Endothelial cell (in vitro differentiated cells): ENCODE measurements around the gene S100A16. TPM values are rescaled to one million over a fixed set of nuclear protein-coding genes. Genes with fewer than 3 reads are reported as not detected.

Source experiments
- DNase-seq: peaks from one replicate; pipeline ENCODE4 v3.0.0; 2021; ENCODE audit warnings: low spot score
- H3K27ac Mint-ChIP-seq: one replicate; pipeline ENCODE4 v1.8.0; 2021; ENCODE audit warnings: mixed read lengths, inconsistent platforms; ENCODE audit not compliant: unreplicated experiment
- H3K27me3 Mint-ChIP-seq: one replicate; pipeline ENCODE4 v1.8.0; 2021; ENCODE audit warnings: mild to moderate bottlenecking, moderate library complexity, mixed read lengths, inconsistent platforms; ENCODE audit not compliant: unreplicated experiment
- H3K36me3 Mint-ChIP-seq: one replicate; pipeline ENCODE4 v1.8.0; 2021; ENCODE audit warnings: mild to moderate bottlenecking, low read depth, mixed read lengths, inconsistent platforms; ENCODE audit not compliant: unreplicated experiment
- H3K4me1 Mint-ChIP-seq: one replicate; pipeline ENCODE4 v1.8.0; 2021; ENCODE audit warnings: mild to moderate bottlenecking, mixed read lengths, inconsistent platforms; ENCODE audit not compliant: unreplicated experiment
- H3K4me3 Mint-ChIP-seq: one replicate; pipeline ENCODE4 v1.8.0; 2021; ENCODE audit warnings: mild to moderate bottlenecking, mixed read lengths, inconsistent platforms; ENCODE audit not compliant: unreplicated experiment
- H3K9me3 Mint-ChIP-seq: one replicate; pipeline ENCODE4 v1.8.0; 2021; ENCODE audit warnings: mixed read lengths, inconsistent platforms; ENCODE audit not compliant: unreplicated experiment
- CTCF ChIP-seq: fragments of 200-600 bp; sonication (generic); IDR thresholded peaks from one replicate; pipeline ENCODE4 v1.5.0; 2021; ENCODE audit warnings: antibody characterized with exemption; ENCODE audit not compliant: unreplicated experiment
- total RNA-seq: library from RNA; stranded (reverse); fragmentation: NEBNext Ultra II Directional; extraction: Animal tissue kit (Norgen Biotek cat#: 25700); gene quantifications from one replicate; pipeline ENCODE4 v1.2.1, GENCODE V29; 2021; ENCODE audit not compliant: unreplicated experiment

S100A16 gene
- total RNA-seq, 1 donor from 2014 or later = 363 TPM

GRCh38 chr1:153612111-153612754 lies 704 bp downstream of the S100A16 start:
- DNase-seq = no peak
- peaks cover 21% of the 10 kb centered on the region for H3K27me3 Mint-ChIP-seq
- H3K4me3 Mint-ChIP-seq = peak overlapping the region; percentile 84
- TF ChIP-seq CTCF = no peak
- no peaks in the 10 kb centered on the region for H3K9me3 Mint-ChIP-seq
- H3K36me3 Mint-ChIP-seq = peaks cover 8% of the 10 kb centered on the region
- peaks cover 47% of the 10 kb centered on the region for H3K4me1 Mint-ChIP-seq
- H3K27ac Mint-ChIP-seq = peak overlapping the region; percentile 58

DNA sequence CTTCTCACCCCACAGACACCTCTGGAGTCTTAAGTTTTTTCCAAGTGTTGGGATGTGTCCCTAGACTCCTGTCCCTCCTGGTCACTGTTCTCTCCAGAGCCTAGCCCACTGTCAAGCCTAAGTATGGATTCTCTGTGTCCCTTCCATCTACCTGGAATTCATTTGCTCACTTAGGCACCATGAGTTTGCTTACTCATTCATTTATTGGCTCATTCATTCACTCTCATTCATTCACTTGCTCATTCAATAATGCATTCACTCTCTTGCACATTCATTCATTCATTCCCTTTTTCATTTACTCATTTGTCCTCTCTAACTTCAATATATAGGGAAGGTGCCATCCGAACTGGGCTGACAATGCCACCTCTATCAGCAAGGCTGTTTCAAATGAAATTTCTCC lies 1.6 kb downstream of the S100A16 start:
- H3K27ac Mint-ChIP-seq = peak overlapping the region; percentile 58
- no peak for DNase-seq
- no peaks in the 10 kb centered on the region for H3K9me3 Mint-ChIP-seq
- peak overlapping the region; percentile 84 for H3K4me3 Mint-ChIP-seq
- TF ChIP-seq CTCF = no peak
- H3K27me3 Mint-ChIP-seq = peaks cover 21% of the 10 kb centered on the region
- H3K36me3 Mint-ChIP-seq = peaks cover 10% of the 10 kb centered on the region
- H3K4me1 Mint-ChIP-seq = peaks cover 56% of the 10 kb centered on the region

DNA sequence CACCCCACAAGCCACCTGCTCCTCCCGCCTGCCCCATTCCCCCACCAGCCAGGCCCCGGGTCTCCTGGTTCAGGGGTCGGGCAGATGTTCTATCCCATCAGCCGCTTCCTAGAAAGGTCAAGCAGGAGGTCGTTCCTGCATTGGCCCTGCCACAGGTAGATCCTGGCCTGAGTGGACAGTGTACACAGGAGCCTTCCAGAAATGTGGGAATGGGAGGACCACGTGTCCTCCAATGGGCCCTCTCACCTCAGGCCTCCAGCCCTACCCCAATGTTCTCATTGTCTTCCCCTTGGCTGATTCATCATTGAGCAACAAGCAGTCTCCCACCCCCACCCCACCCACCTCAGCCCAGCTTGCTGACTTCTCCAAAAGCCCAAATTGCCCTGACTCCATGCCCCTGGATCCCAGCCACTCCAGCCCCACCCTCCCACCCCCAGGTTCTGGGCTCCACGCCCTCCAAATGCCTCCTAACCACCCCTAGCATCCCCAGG lies 2.1 kb downstream of the S100A16 start:
- TF ChIP-seq CTCF = no peak
- Mint-ChIP-seq H3K9me3 (no peaks in the 10 kb centered on the region), H3K4me1 (peaks cover 56% of the 10 kb centered on the region), H3K4me3 (peak overlapping the region; percentile 84), H3K27ac (peak overlapping the region; percentile 58), H3K36me3 (peaks cover 11% of the 10 kb centered on the region), H3K27me3 (peaks cover 16% of the 10 kb centered on the region)
- no peak for DNase-seq

DNA sequence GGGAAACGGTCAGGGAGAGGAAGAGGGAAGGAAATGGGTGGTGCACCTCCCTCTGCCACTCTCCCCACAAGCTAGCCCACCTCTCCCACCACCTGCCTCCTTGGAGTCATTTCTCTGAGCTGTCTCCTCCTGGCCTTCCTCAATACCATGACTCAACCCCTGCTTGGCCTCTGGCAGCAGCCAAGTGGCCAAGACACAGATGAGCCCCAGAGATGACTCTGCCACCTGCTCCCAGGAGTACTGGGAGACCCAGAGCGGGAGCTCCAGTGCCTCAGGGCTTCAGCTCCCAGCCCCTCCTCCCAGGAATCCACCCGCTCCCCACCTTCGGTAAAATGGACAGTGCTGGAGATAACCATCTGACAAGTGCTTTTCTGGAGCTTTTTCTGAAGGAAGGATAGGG lies 2.6 kb downstream of the S100A16 start:
- no peaks in the 10 kb centered on the region for H3K9me3 Mint-ChIP-seq
- no peak overlapping the region for H3K4me3 Mint-ChIP-seq
- H3K27ac Mint-ChIP-seq = peak overlapping the region; percentile 100
- peaks cover 56% of the 10 kb centered on the region for H3K4me1 Mint-ChIP-seq
- H3K27me3 Mint-ChIP-seq = peaks cover 15% of the 10 kb centered on the region
- peaks cover 11% of the 10 kb centered on the region for H3K36me3 Mint-ChIP-seq
- no peak for TF ChIP-seq CTCF
- DNase-seq = no peak

DNA sequence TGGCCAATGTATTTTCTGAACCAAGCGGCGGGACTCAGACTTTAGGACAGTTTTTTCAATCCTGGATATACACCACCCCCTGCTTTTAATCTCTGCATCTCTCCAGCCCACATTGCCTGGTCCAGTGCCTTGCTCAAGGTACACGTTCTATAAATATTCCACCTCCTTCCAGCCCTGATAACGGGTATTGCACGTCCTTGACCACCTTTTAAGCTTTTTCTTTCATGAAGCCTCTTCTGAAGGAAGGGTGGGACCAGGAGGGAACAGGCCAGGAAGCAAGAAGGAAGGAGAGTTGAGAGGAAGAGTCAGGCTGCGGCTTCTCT lies 3.4 kb downstream of the S100A16 start:
- Mint-ChIP-seq H3K4me3 (peak overlapping the region; percentile 98), H3K27ac (peak overlapping the region; percentile 100)

More for the DNA sequence above, 3.4 kb downstream of the S100A16 start:
- no peak for TF ChIP-seq CTCF
- Mint-ChIP-seq H3K4me1 (peaks cover 56% of the 10 kb centered on the region), H3K36me3 (peaks cover 14% of the 10 kb centered on the region), H3K27me3 (peaks cover 15% of the 10 kb centered on the region), H3K9me3 (no peaks in the 10 kb centered on the region)
- DNase-seq = no peak
